COR-L47 (cell line): ENCODE results near the gene DEUP1.
"Not testable (repeated sequence)": the region's sequence is repeated elsewhere in the genome, so short reads cannot be mapped to it uniquely, and the experiment has no call there.

ENCODE experiments used
- DNase-seq: peaks from one replicate; lab custom pipeline; 2025; lab: John Stamatoyannopoulos, UW

DEUP1 gene

DNA sequence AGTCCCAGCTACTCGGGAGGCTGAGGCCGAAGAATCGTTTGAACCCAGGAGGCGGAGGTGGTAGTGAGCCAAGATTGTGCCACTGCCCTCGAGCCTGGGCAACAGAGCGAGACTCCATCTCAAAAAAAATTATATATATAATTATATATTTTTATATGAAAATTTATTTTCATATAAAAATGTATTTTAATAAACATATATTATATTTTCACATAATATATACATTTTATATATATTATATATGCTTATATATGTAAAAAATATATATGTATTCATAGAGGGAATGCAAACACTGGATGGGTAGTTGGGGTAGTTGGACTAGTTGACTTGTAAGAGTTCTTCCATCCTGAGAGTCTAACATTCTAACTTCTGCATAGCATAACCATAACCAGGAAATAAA, 20.3 kb downstream of the DEUP1 start:
- DNase-seq: no peak

DNA sequence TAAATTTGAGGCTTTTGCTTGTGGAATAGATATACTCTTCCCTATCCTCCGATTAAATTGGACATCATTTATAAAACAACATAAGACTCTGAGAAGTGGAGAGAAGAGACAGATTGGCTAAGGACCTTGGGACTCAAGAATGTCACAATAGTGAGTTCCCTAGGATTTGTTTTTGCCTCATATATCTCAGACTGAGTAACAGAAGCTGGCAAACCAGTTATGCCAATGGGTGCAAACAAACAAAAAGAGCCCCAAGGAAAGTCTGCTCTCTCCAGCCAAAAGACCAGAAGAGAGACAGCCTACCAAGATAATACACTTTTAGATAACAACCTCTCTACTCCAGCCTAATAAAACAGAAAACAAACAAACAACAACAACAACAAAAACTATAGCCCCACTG, 28.9 kb downstream of the DEUP1 start:
- no peak for DNase-seq

DNA sequence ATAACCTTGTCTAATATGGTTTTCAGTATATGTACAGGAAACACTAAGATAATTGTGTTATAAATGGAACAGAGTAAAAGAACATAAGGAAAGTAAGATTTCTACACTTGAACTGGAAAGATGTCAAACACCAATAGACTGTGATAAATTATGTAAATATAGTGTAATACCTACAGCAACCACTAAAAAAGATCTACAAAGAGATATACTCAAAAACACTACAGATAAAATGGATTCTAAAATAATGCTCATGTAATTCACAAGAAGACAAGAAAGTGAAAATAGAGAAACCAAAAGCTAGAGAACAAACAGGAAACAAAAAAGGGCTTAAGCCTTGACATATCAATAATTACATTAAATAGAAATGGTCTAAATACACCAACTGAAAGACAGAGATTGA, 30.9 kb downstream of the DEUP1 start:
- DNase-seq: no peak

DNA sequence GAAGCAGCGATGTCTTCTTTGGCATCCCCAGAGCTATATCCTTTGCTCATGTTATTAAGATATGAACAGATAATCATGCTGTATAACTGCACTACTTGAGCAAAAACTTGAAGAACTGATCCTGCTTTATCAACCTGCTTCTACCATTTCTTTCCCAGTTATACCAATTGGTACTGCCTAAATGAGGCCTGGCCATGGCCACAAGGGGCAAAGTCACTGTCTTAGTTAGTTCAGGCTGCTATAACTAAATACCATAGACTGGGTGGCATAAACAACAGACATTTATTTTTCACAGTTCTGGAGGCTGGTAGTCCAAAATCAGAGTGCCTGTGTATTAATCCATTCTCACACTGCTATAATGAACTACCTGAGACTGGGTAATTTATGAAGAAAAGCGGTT, 37.5 kb downstream of the DEUP1 start:
- DNase-seq: no peak

DNA sequence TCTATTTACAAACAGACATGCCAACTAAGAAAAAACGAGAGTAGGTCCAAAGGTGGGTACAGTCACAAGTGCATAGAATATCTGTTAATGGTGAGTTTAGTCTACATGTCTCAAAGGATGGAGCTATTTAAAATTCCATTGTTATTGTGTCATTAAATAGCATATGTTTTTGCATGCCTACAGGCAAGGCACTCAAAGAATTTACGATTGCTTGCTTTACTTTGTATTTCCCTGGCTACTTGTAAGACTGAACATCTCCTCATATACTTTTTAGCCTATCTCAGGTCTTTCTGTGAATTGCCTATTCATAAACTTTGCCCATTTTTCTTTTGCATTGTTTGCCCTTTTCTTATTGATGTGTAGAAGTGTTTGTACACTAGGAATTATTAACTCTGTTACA, 39.7 kb downstream of the DEUP1 start:
- no peak for DNase-seq

DNA sequence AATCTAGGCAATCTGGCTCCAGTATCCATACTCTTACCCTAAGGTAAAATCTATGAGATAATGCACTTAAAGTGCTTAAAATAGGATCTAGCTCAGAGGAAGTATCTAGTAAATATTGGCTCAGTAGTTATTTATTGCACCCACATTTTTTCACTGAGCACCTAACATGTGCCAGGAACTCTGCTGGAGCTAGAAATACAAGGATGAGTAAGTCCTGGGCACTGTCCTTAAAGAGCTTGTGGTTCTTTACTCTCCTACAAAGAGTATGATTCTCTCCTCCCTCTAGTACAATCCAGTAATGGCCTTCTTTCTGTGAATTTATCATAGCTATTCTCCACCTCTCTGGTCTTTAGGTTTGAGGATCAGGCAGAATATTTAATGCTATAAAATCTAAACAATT, 59.2 kb downstream of the DEUP1 start:
- DNase-seq: no peak

DNA sequence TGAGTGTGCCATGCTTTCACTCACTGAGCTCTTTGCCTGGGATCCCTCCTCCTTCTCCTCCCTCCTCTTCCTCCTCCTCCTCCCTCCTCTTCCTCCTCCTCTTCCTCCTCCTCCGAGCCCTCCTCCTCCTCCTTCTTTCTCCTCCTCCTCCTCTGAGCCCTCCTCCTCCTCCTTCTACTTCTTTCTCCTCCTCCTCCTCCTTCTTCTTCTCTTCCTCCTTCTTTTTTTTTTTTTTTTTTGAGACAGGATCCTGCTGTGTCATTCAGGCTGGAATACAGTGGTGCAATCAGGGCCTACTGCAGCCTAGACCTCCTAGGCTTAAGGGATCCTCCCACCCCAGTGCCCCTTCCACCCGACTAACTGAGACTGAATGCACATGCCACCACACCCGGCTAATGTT, 62.3 kb downstream of the DEUP1 start:
- DNase-seq: no peak

DNA sequence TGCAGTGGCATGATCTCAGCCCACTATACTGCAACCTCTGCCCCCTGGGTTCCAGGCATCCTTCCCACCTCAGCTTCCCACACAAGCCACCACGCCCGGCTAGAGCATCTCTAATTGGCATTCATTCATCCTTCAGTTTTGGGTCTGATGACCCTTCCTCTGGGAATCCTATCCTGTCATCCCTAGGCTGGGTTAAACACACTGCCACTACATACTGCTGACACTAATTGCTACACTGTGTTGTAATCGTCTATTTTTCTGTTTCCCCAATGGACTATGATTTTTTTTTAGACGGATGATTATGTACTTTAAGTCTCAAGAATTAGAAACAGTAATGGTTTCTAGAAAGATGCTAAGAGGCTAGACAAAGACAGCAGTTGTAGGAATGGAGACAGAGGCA, 62.8 kb downstream of the DEUP1 start:
- no peak for DNase-seq

DNA sequence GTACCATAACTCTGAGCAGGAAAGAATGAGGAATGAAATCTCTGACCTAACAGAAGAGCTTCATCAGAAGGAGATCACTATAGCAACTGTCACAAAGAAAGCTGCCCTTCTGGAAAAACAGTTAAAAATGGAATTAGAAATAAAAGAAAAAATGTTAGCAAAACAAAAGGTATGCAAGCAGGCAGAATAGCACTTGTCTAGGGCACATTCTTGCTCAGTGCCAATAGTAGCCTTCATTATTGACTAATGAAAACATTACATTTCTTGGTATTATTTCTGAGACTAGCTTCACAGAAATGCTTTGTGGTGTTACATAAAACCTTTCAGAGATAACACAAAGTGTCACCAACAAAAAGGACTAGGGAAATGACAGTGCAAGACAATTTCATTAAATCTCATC, 63.9 kb downstream of the DEUP1 start:
- no peak for DNase-seq

DNA sequence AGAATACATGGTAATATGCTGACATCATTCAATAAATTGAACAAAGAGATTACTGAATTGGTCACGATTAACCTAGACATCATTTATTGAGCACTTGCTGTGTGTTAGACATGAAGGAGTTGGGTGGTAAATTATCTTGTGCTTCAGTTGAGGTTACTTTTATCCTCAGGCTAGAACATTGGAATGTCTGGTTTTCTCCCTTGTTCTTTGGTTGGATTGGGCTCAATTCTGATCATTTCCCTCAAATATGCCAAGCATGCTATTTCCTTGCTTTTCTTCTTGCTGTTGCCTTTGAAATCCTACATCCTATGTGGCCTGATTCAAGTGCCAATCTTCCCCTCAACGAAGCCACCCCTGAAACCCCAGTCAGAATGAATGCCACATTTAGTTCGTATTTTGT, 65.8 kb downstream of the DEUP1 start:
- no peak for DNase-seq

DNA sequence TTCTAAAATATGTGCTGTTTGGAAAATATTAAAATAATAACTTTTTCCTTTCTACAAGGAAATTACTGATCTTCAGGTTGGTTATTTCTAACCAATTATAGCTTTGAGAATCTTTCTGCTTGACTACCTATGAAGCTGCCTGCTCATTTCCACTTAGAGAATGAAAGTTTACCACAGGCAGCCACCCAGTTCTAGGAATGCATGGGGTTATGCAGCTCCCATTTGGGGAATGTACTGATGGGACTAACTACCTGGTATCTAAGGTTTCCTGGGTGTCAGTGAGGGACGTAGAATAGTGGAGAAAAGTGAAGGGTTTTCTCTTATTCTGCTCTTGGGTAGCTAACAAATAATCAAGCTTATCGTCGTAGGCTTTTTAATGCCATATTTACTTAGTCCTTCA, 73.4 kb downstream of the DEUP1 start:
- no peak for DNase-seq

DNA sequence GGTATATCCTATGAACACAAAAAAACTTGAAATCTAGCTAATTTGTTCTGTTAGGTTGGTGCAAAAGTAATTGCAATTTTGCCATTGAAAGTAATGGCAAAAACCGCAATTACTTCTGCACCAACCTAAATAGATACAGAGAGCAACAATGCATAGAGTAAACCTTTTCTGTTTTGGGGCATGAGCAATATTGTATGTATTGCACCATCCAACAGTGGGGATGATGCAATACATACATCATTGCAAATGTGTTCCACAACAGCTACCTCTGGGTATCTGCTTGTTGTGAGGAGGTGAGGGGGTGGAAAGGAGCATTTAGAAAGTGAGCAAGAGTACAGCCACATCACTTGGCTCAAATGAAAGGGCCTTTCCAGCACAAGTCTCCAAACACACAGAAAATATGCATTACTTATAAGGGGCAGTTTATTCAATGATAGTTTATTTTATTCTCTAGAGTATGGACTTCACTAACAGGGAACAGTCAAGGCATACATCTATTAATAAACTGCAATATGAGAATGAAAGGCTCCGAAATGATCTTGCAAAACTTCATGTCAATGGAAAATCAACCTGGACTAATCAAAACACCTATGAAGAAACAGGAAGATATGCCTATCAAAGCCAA, 77.3 kb downstream of the DEUP1 start:
- no peak for DNase-seq

DNA sequence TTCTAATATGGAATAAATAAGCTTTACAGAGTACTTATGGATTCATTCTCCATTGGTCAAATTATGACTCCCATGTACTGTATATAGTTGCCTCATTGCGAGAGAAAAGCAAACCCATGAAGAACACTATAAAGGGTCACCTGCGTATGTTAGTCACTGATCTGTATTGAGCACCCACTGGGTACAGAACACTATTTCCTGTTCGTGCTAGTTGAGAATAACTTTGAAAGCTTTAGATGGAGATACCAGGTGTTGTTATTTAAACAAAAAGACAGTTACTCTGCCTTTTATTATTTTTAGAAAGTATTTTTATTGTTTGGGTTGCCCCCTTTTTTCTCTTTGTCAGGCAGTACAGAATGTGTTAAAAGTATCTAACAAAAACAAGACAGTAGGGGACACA, 79.9 kb downstream of the DEUP1 start:
- peak; percentile 16 for DNase-seq

DNA sequence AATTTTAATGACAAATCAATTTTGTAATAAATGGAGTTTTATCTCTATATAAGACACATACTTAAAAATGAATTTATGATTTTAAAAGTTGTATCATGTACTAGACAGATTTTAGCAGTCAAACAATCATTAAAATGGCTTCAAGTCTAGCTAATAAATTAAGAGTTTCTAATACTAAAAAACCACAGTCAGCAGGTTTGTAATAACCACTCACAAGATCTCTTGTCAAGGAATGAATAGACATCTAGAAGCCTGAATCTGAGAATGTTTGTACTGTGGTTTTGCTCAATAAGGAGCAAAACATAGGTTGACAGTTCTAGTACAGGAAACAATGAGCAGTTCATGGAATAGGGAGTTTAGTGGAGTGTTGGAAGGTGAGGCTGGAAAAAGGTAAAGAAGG, 81.2 kb downstream of the DEUP1 start:
- no peak for DNase-seq

DNA sequence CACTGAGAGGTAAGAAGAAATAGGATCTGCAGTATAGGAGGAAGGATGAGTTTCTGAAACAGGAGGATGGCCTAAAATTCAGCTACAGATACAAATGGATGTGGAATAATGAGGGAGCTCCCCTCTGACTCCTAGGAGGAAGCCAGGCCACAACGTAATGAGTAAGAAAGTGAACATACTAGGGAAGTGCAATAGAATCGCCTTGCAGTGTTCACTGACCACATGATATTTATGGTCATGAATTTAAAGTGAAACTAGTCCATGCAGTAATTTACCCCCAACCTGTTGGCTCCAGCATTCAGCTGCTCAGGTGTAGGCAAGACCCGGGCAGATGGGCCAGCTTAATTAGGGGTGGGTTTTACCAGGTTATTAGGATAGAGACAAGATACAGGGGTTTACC, 101.7 kb downstream of the DEUP1 start:
- DNase-seq: no peak

DNA sequence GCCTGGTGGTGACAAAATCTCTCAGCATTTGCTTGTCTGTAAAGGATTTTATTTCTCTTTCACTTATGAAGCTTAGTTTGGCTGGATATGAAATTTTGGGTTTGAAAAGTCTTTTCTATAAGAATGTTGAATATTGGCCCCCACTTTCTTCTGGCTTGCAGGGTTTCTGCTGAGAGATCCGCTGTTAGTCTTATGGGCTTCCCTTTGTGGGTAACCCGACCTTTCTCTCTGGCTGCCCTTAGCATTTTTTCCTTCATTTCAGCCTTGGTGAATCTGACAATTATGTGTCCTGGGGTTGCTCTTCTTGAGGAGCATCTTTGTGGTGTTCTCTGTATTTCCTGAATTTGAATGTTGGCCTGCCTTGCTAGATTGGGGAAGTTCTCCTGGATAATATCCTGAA, 112.7 kb downstream of the DEUP1 start:
- DNase-seq: not testable (repeated sequence)

DNA sequence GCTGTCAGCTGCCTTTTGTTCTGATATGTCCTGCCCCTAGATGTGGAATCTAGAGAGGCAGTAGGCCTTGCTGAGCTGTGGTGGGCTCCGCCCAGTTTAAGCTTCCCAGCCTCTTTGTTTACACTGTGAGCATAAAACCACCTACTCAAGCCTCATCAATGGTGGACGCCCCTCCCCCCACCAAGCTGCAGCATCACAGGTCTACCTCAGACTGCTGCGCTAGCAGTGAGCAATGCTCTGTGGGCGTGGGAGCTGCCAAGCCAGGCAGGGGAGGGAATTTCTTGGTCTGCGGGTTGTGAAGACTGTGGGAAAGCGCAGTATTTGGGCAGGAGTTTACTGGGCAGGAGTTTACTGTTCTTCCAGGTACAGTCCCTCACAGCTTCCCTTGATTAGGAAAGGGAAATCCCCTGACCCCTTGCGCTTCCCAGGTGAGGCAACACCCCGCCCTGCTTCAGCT, 114.1 kb downstream of the DEUP1 start:
- no peak for DNase-seq

DNA sequence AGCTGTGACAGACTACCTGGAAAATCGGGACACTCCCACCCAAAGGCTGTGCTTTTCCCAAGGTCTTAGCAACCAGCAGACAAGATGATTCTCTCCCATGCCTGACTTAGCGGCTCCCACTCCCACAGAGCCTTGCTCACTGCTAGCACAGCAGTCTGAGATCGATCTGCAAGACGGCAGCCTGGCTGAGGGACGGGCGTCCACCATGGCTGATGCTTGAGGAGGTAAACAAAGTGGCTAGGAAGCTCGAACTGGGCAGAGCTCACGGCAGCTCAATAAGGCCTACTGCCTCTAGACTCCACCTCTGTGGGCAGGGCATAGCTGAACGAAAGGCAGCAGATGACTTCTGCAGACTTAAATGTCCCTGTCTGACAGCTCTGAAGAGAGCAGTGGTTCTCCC, 127.7 kb downstream of the DEUP1 start:
- no peak for DNase-seq

DNA sequence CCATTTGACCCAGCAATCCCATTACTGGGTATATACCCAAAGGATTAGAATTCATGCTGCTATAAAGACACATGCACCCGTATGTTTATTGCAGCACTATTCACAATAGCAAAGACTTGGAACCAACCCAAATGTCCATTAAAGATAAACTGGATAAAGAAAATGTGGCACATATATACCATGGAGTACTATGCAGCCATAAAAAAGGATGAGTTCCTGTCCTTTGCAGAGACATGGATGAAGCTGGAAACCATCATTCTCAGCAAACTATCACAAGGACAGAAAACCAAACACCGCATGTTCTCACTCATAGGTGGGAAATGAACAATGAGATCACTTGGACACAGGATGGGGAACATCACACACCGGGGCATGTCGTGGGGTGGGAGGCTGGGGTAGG, 133.1 kb downstream of the DEUP1 start:
- DNase-seq: not testable (repeated sequence)

DNA sequence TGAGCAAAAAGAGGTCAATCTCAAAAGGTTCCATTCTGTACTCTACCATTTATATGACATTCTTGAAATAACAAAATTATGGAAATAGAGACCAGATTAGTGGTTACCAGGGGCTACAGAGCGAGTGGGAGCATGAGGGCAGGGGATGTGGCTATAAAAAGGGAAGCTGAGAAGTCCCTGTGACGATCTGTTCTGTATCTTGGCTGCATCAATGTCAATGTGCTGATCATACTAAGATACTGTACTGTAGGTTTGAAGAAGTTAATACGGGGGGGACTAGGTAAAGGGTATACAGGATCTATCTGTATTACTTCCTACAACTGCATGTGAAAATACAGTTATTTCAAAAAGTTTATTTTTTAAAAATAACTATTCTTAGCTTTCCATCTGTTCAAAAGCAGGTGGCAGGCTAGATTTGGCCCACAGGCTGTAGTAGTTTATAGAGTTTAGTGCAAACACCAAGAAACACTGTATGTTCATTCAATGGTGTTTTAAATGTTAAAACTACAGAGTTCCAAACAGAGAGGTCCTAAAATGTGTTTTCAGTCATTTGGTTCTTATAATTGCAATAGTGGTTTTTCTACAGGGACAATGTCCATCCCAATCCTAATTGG, 134.5 kb downstream of the DEUP1 start:
- no peak for DNase-seq

DNA sequence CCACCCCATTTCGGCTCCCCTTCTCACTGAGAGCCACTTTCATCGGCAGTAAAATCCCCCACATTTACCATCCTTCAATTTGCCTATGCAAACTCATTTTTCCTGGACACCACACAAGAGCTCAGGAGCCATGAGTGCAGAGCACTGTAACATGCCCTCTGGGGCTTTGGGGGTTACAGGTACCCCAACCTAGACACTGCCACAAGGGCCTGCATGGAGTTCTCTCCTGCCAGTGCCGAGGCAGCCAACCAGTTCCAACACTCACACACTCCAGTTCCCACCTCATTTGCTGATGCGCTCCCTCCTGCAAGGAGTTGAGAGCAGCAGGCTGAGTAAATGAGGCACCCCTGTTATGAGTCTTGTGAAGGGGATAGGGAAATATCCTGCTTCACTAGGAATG, 136.5 kb downstream of the DEUP1 start:
- DNase-seq: no peak

DNA sequence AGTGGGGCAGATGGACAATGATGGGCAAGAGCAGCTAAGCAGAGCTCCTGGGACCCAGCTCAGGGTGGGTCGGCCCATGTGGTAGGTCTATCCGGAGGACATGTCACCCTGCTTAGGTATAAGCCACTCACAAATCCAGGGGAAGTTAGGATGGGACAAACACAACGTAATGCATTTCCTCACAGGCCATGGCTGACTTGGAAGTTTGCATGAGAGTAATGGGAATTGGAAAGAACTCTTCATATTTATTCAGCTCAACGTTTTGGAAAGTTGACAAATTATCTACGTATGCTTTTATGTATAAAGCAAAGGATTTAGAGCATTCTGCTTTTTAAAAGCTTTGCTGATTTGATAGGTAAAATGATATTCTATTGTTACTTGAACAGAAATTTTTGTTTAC, 137.7 kb downstream of the DEUP1 start:
- DNase-seq: peak; percentile 19

DNA sequence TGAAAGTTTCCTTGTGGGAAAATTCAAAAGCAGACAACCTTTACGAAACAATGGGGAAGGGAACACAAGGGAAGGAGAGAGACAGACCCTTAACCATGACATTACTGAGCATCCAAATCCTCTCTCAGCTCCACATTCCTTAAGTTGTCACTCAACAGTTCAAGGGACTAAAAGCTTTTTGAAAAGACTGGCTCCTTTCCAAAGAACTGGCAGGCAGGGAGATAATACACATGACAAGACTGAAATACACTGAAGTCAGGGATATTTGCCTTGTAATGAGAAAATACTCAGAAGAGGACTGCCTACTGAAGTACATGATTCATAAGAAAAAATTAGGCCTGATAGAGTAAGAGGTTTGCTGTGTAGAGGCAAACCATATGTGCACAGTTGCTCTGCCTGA, 143.6 kb downstream of the DEUP1 start:
- DNase-seq: no peak

DNA sequence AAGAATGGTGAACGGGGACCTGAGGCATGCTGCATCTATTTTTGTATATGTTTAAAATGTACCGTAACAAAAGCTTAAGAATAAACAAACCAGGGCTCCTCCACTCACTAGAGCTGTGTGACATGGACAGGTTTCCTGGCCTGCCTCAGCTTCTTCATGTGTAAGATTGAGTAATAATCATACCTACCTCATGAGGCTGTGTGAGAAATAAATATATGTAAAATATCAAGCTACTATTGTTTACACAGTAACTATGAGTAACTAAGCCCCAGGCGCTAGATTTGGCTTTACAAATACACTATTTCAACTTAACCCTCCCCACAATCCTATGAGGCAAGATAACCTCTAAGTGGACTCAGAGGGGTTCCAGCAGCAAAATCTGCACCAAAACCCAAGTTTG, 146.3 kb downstream of the DEUP1 start:
- no peak for DNase-seq
